ENCODE results near the gene CCDC112. TPM values are rescaled to one million over a fixed set of nuclear protein-coding genes. Genes with fewer than 3 reads are reported as not detected.

Gene CCDC112

Small RNA genes within 50 kb of the gene (small RNA-seq; reads per million reads assigned to genes)
- not detected for gene HMGN1P15 (ENCODE audit: low read depth)
